Stimulated activated CD8-positive, alpha-beta memory T cell treated with anti-CD3 and anti-CD28 coated beads, Interleukin-12 subunit alpha, Interleukin-12 subunit beta, amount 100 ng/mL, for 1 hour (primary cell): ENCODE data around the gene HOXD9.

Source experiments
- DNase-seq: peaks from one replicate; pipeline ENCODE4 v3.0.0-alpha.2; 2020; ENCODE audit warnings: low read depth

The HOXD9 gene

GRCh38 chr2:176098366-176099158 is 24.0 kb upstream of the HOXD9 start:
- no peak for DNase-seq

GRCh38 chr2:176099159-176099727 is 23.3 kb upstream of the HOXD9 start:
- DNase-seq = no peak

GRCh38 chr2:176099728-176100546 is 22.6 kb upstream of the HOXD9 start, which contains the start of gene HOXD12:
Gene HOXD12, plus strand, starts transcription at chr2:176099795. Its CDS starts 7 bp downstream, at chr2:176099802.
- no peak for DNase-seq

GRCh38 chr2:176100547-176101140 is 21.9 kb upstream of the HOXD9 start:
- DNase-seq = no peak

- DNase-seq = no peak
Observed at GRCh38 chr2:176101216-176101830, 21.2 kb upstream of the HOXD9 start.

- no peak for DNase-seq
Observed at GRCh38 chr2:176101842-176102241, 20.7 kb upstream of the HOXD9 start.

GRCh38 chr2:176102309-176102866 is 20.1 kb upstream of the HOXD9 start:
- DNase-seq = no peak

- no peak for DNase-seq
Observed at GRCh38 chr2:176103194-176103593, 19.3 kb upstream of the HOXD9 start.

- DNase-seq = no peak
Observed at GRCh38 chr2:176103742-176104315, 18.7 kb upstream of the HOXD9 start.

GRCh38 chr2:176104316-176105077 is 18.0 kb upstream of the HOXD9 start:
- DNase-seq = no peak

- DNase-seq = no peak
Observed at GRCh38 chr2:176105078-176105729, 17.3 kb upstream of the HOXD9 start.

GRCh38 chr2:176105730-176106580 is 16.6 kb upstream of the HOXD9 start:
- no peak for DNase-seq

GRCh38 chr2:176106581-176107539 is 15.7 kb upstream of the HOXD9 start, which contains the start of gene HOXD11:
Gene HOXD11, plus strand, starts transcription at chr2:176107280. Its CDS starts 76 bp downstream, at chr2:176107356.
- no peak for DNase-seq

- no peak for DNase-seq
Observed at GRCh38 chr2:176107731-176108181, 14.8 kb upstream of the HOXD9 start.

GRCh38 chr2:176109192-176109901 is 13.2 kb upstream of the HOXD9 start:
- DNase-seq = no peak

GRCh38 chr2:176109946-176110345 is 12.6 kb upstream of the HOXD9 start:
- no peak for DNase-seq
